ENCODE measurements around the gene CITED2.

Gene CITED2

DNA sequence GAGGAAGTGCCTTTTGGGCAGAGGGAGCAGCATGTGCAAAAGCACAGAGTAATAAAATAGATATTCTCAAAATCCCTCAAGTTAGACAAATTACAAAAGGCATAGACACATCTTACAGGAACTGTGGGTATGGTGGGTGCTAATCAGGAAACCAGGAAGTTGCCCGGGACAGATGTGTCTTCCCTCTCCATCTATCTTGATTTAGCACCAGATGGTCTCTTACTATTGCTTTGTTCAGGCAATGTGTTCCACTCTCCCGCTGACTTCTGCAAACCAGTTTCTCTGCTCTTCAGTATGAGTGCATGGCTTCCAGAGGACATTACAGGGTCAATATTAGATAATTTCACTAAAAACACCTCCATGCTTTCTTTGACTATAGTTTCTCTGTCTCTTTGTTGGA is 13.2 kb downstream of the CITED2 start:
- no peak overlapping the region for H3K27ac ChIP-seq

GRCh38 chr6:139356924-139357323 is 17.5 kb downstream of the CITED2 start:
- DNase-seq (ENCODE audit: low spot score) = no peak
- ChIA-PET POLR2A (ENCODE audit: low non-redundant PET) (no interaction called here), CTCF (no interaction called here)
- no peak for TF ChIP-seq CTCF (conservative IDR thresholded peaks at IDR 0.05; ENCODE audit: low read depth)
- no peak overlapping the region for H3K27ac ChIP-seq

More for the DNA sequence above, 13.2 kb downstream of the CITED2 start:
- no peak for TF ChIP-seq CTCF (conservative IDR thresholded peaks at IDR 0.05; ENCODE audit: low read depth)
- POLR2A ChIA-PET (ENCODE audit: low non-redundant PET) = no interaction called here
- CTCF ChIA-PET = no interaction called here
- DNase-seq (ENCODE audit: low spot score) = no peak

DNA sequence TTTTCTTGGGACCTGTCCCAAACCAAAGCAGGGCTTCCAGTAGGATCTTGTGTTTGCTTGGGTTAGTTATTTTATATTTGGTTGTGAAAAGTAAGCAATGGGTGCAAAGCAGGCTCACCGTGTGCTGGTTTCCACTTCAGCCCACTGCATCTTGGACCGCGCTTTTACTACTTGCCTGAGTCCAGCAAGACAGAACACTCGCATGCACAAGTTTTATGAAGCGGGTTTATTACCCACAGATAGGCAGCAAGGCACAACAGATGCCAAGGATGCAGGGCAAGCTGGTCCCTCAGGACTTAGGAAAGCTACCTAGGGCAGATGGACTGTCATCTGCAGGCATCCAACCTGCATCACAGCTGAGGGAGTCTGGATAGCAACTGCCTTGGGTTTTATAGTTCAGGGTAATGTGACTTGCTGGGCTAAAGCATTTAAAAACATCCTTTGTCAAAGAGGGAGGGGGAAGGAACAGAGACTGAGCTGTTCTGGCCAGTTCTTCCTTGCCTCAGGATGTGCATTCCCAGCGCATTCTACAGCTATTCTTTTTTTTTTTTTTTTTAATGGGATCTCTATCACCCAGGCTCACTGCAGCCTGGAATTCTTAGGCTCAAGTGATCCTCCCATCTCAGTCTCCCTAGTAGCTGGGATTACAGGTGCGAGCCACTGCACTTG is 18.5 kb downstream of the CITED2 start:
- POLR2A ChIA-PET (ENCODE audit: low non-redundant PET) = no interaction called here

GRCh38 chr6:139355172-139355571 is 19.3 kb downstream of the CITED2 start:
- ChIA-PET POLR2A (ENCODE audit: low non-redundant PET) (no interaction called here), CTCF (interaction anchor here (0.5 kb wide), 1 partner anchor 937 kb away, joined by 4 read pairs; no protein-coding TSS in a partner anchor)
- H3K27ac ChIP-seq = no peak overlapping the region
- DNase-seq (ENCODE audit: low spot score) = no peak
- TF ChIP-seq CTCF (conservative IDR thresholded peaks at IDR 0.05; ENCODE audit: low read depth) = no peak

More for the DNA sequence above, 18.5 kb downstream of the CITED2 start:
- CTCF ChIA-PET = interaction anchor here (0.5 to 0.6 kb wide), 2 partner anchors 17 to 938 kb away, joined by 3 to 4 read pairs; no protein-coding TSS in a partner anchor
- TF ChIP-seq CTCF (conservative IDR thresholded peaks at IDR 0.05; ENCODE audit: low read depth) = no peak
- H3K27ac ChIP-seq = no peak overlapping the region
- DNase-seq (ENCODE audit: low spot score) = no peak

DNA sequence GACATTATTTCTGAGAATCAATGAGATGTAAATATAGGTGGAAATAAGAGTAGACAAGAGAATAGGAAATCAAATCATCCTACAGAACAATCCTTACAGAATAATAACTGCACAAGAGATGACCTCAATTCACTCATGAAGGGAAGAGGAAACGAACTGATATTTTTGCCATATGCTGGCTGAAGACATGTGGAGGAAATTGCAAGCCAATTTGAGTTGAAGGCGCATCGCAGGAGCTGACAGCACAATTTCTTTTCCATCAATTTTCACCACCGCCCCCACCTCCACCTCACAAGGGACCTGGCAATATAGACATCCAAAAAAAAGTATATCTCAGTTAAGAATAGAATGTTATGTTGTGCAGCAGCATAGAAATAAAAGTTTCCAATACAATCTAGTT is 20.3 kb downstream of the CITED2 start:
- TF ChIP-seq CTCF (conservative IDR thresholded peaks at IDR 0.05; ENCODE audit: low read depth) = no peak
- H3K27ac ChIP-seq = no peak overlapping the region
- ChIA-PET POLR2A (ENCODE audit: low non-redundant PET) (no interaction called here), CTCF (no interaction called here)
- DNase-seq (ENCODE audit: low spot score) = no peak

GRCh38 chr6:139349464-139350020 is 24.9 kb downstream of the CITED2 start:
- no peak for TF ChIP-seq CTCF (conservative IDR thresholded peaks at IDR 0.05; ENCODE audit: low read depth)
- CTCF ChIA-PET = no interaction called here
- DNase-seq (ENCODE audit: low spot score) = peak; percentile 29
- no peak overlapping the region for H3K27ac ChIP-seq
- POLR2A ChIA-PET (ENCODE audit: low non-redundant PET) = no interaction called here

Data from RWPE1 (cell line).